GM12878 (cell line): ENCODE measurements around the gene NID1. TPM values are rescaled to one million over a fixed set of nuclear protein-coding genes. Genes with fewer than 3 reads are reported as not detected.
A peak's percentile ranks its signal among the peaks of the same experiment; 100 is the strongest.

Experiments used
- ATAC-seq: fragments of 200-7000 bp; cut with Tn5 transposase; 3 replicates; pipeline ENCODE4 v1.9.1; 2020; ENCODE audit warnings: mild to moderate bottlenecking, moderate library complexity
- BruUV-seq: library from RNA; stranded (reverse); fragments of 400-500 nt; replicated peaks from 2 replicates; lab custom pipeline; 2021; lab: Mats Ljungman, UMichigan
- CTCF ChIA-PET: fragments of 300-600 bp; sonication (Branson Sonifier 250); formaldehyde crosslinking; extraction: SDS; loops from one replicate; lab custom pipeline; 2021; ENCODE audit warnings: inconsistent platforms; lab: Yijun Ruan, JAX
- POLR2A ChIA-PET: fragments of 350-600 bp; formaldehyde crosslinking; extraction: SDS; loops from one replicate; lab custom pipeline; 2021; ENCODE audit warnings: inconsistent platforms; lab: Charles Lee
- RAD21 ChIA-PET: fragments of 300-600 bp; sonication (Branson Sonifier 250); formaldehyde crosslinking; loops from one replicate; lab custom pipeline; 2023; ENCODE audit warnings: antibody characterized with exemption; ENCODE audit not compliant: unreplicated experiment; lab: Charles Lee
- SMC1A ChIA-PET: fragments of 300-600 bp; sonication (Branson Sonifier 250); formaldehyde crosslinking; loops from one replicate; lab custom pipeline; 2023; ENCODE audit not compliant: unreplicated experiment, uncharacterized antibody; lab: Charles Lee
- DNase-seq: peaks from one replicate; pipeline ENCODE4 v3.0.0-alpha.2; 2011; ENCODE audit warnings: low read depth, low spot score
- FAIRE-seq: peaks from 3 replicates; lab custom pipeline; 2011; peaks lifted over from hg19 to GRCh38; lab: Jason Lieb, UNC
- H2AFZ ChIP-seq: 2 replicates; pipeline ENCODE4 v1.6.0; 2011; ENCODE audit warnings: low read depth, low read length, control low read depth; ENCODE audit not compliant: control insufficient read depth
- H3K27ac ChIP-seq: 2 replicates; pipeline ENCODE4 v1.5.1; 2011; ENCODE audit warnings: control low read depth; ENCODE audit not compliant: control insufficient read depth, insufficient read depth
- H3K27me3 ChIP-seq, 2 experiments: replicated peaks in 1 of 2; 2 replicates each; pipeline versions ENCODE4 v1.6.0 to v1.6.1; 2011; ENCODE audit warnings: low read length in 1 of 2; ENCODE audit not compliant: control insufficient read depth in 2 of 2, insufficient read depth in 2 of 2
- H3K36me3 ChIP-seq, 2 experiments: 2 replicates each; pipeline ENCODE4 v1.5.1; 2011; ENCODE audit warnings: low read length in 1 of 2; ENCODE audit not compliant: control insufficient read depth in 2 of 2, insufficient read depth in 2 of 2
- H3K4me1 ChIP-seq: 2 replicates; pipeline ENCODE4 v1.6.1; 2011; ENCODE audit warnings: mild to moderate bottlenecking, low read length, moderate library complexity, mixed read lengths; ENCODE audit not compliant: control insufficient read depth, insufficient read depth
- H3K4me2 ChIP-seq: 2 replicates; pipeline ENCODE4 v1.6.0; 2011; ENCODE audit warnings: control low read depth; ENCODE audit not compliant: control insufficient read depth, insufficient read depth
- H3K4me3 ChIP-seq: fragments of 200-600 bp; sonication (generic); 2 replicates; pipeline ENCODE4 v1.5.1; 2016
- H3K79me2 ChIP-seq: 2 replicates; pipeline ENCODE4 v1.6.0; 2011; ENCODE audit warnings: low read length; ENCODE audit not compliant: control insufficient read depth, insufficient read depth
- H3K9ac ChIP-seq: 2 replicates; pipeline ENCODE4 v1.8.0; 2011; ENCODE audit warnings: low read length, control low read depth, mixed read lengths; ENCODE audit not compliant: control insufficient read depth, insufficient read depth
- H3K9me3 ChIP-seq: replicated peaks from 3 replicates; pipeline ENCODE4 v1.5.1; 2011; ENCODE audit warnings: mild to moderate bottlenecking, low read length; ENCODE audit not compliant: control insufficient read depth, insufficient read depth
- H4K20me1 ChIP-seq: 2 replicates; pipeline ENCODE4 v1.6.0; 2011; ENCODE audit not compliant: control insufficient read depth, insufficient read depth
- BCL11A ChIP-seq: IDR thresholded peaks from 2 replicates; pipeline ENCODE4 v1.6.1; 2011; ENCODE audit warnings: low read depth, low read length
- CEBPB ChIP-seq, 2 experiments: fragments of 150-350 bp in 1 of 2; IDR thresholded peaks; 2 replicates each; pipeline ENCODE4 v1.6.1; 2012 to 2014; ENCODE audit warnings: low read depth in 2 of 2, low read length in 2 of 2, borderline replicate concordance in 1 of 2, inconsistent platforms in 1 of 2
- MTA2 ChIP-seq: fragments of 450-650 bp; IDR thresholded peaks from 2 replicates; pipeline ENCODE4 v1.6.1; 2016; ENCODE audit warnings: low read depth, mild to moderate bottlenecking, moderate library complexity
- NFXL1 ChIP-seq: fragments of 450-650 bp; IDR thresholded peaks from 2 replicates; pipeline ENCODE4 v1.6.1; 2017; ENCODE audit warnings: antibody characterized with exemption, mild to moderate bottlenecking, borderline replicate concordance
- PAX5 ChIP-seq: IDR thresholded peaks from 2 replicates; pipeline ENCODE4 v1.6.1; 2011; ENCODE audit warnings: low read depth, low read length, borderline replicate concordance
- WRNIP1 ChIP-seq: IDR thresholded peaks from 2 replicates; pipeline ENCODE4 v1.6.1; 2011; ENCODE audit warnings: low read depth, low read length, improper control_type of control experiment, borderline replicate concordance
- ZBTB33 ChIP-seq: fragments of 450-650 bp; IDR thresholded peaks from 2 replicates; pipeline ENCODE4 v1.6.1; 2017; ENCODE audit warnings: mild to moderate bottlenecking
- WGBS: methylation state at CpG from one replicate; pipeline ENCODE4 v1.1.6; 2016; ENCODE audit warnings: low lambda C conversion rate; ENCODE audit not compliant: insufficient replicate concordance, insufficient coverage; ENCODE audit errors: missing lambda C conversion rate; 5-methylcytosine and 5-hydroxymethylcytosine counted together
- in situ Hi-C: fragments of 300-500 bp; cut with MboI; formaldehyde crosslinking; loops from 9 replicates; pipeline ENCODE4 v1.14.3; 2018; ENCODE audit warnings: mixed read lengths
- intact Hi-C: fragments of 100-400 bp; cut with micrococcal nuclease; formaldehyde crosslinking; loops from one replicate; pipeline ENCODE4 v1.14.2; 2022; ENCODE audit not compliant: unreplicated experiment
- polyA plus RNA-seq, 11 experiments: library from polyadenylated mRNA; depleted of rRNA in 4 of 11; unstranded in 6 of 11; stranded (reverse) in 5 of 11; fragments of >200 nt; fragmentation: Nextera tagmentation in 4 of 11; fragmentation: Illumina TruSeq in 1 of 11; extraction: Ambion mirVana in 4 of 11; extraction: Trizol in 1 of 11; gene quantifications; 1 replicate in 1 of 11; 2 replicates in 10 of 11; pipeline versions ENCODE4 v1.2.1 to v1.2.3, GENCODE V29; 2011 to 2016; ENCODE audit warnings: inconsistent platforms in 2 of 11, missing spikeins in 2 of 11, low read depth in 1 of 11
- total RNA-seq, 4 experiments: library from RNA; depleted of rRNA in 3 of 4; stranded (reverse); fragments of >200 nt in 3 of 4; fragmentation: Illumina TruSeq in 1 of 4; extraction: Trizol in 1 of 4; gene quantifications; 2 replicates each; pipeline versions ENCODE4 v1.2.1 to v1.2.3, GENCODE V29; 2013 to 2021

Gene NID1
- total and polyA plus RNA-seq, 10 of the 15 experiments (the other 5 are each of a cell fraction or from before 2014, with no cell fraction given), result 4.2 to 25.7 (median 11.3) TPM

GRCh38 chr1:236063551-236063918 lies 1.4 kb downstream of the NID1 start:
- CTCF ChIA-PET, result interaction anchor here (2.3 kb wide), 1 partner anchor 92 kb away, joined by 5 read pairs; no protein-coding TSS in a partner anchor
- BruUV-seq, result TSS peak; percentile 36
- TF ChIP-seq WRNIP1, result no peak
- no peak for TF ChIP-seq CEBPB (IDR thresholded peaks at IDR 0.05; ENCODE audit: borderline replicate concordance in 1 of 2, low read depth in 2 of 2, low read length in 2 of 2)
- TF ChIP-seq PAX5, result 0 out of 2 replicates have a peak, but pooled peaks have one; percentile 14
- TF ChIP-seq BCL11A, result no peak
- no peak for TF ChIP-seq MTA2
- no peak for TF ChIP-seq NFXL1
- TF ChIP-seq ZBTB33, result peak; percentile 68; the same call in 1 of the 2 replicates
- POLR2A ChIA-PET, result interaction anchor here (1.6 kb wide), 1 partner anchor 46 kb away, joined by 3 read pairs; no protein-coding TSS in a partner anchor
- peak overlapping the region; percentile 56 for H3K4me2 ChIP-seq
- no peaks in the 10 kb centered on the region; the same call in 2 of the 3 replicates for H3K9me3 ChIP-seq
- ATAC-seq (peak; percentile 0; the same call in 2 of the 3 replicates), FAIRE-seq (no peak), DNase-seq (no peak)
- H2AFZ ChIP-seq, result no peak overlapping the region
- peaks cover 38% of the 10 kb centered on the region for H3K79me2 ChIP-seq
- SMC1A ChIA-PET, result interaction anchor here (0.9 to 1.4 kb wide), 2 partner anchors 62 to 64 kb away, joined by 3 to 4 read pairs; no protein-coding TSS in a partner anchor
- peak overlapping the region; percentile 70; the same call in 1 of the 2 replicates for H3K4me3 ChIP-seq
- in situ Hi-C loops (no loop called here), intact Hi-C loops (no loop called here)
- H3K4me1 ChIP-seq, result peaks cover 19% of the 10 kb centered on the region
- RAD21 ChIA-PET, result no interaction called here
- H3K36me3 ChIP-seq, result no peaks in the 10 kb centered on the region
- no peaks in the 10 kb centered on the region for H4K20me1 ChIP-seq
- H3K27ac ChIP-seq, result peak overlapping the region; percentile 41
- H3K27me3 ChIP-seq, result no peaks in the 10 kb centered on the region
- 53% methylated on average over 6 of the region's 6 CpGs for WGBS
- H3K9ac ChIP-seq, result peak overlapping the region; percentile 69
